ENCODE measurements around the gene SHMT2. TPM values are rescaled to one million over a fixed set of nuclear protein-coding genes. Genes with fewer than 3 reads are reported as not detected.

The SHMT2 gene
- total and polyA plus RNA-seq, 2 of the 13 experiments (the other 11 are each of a cell fraction or from before 2014, with no cell fraction given) = 181 to 393 TPM

DNA sequence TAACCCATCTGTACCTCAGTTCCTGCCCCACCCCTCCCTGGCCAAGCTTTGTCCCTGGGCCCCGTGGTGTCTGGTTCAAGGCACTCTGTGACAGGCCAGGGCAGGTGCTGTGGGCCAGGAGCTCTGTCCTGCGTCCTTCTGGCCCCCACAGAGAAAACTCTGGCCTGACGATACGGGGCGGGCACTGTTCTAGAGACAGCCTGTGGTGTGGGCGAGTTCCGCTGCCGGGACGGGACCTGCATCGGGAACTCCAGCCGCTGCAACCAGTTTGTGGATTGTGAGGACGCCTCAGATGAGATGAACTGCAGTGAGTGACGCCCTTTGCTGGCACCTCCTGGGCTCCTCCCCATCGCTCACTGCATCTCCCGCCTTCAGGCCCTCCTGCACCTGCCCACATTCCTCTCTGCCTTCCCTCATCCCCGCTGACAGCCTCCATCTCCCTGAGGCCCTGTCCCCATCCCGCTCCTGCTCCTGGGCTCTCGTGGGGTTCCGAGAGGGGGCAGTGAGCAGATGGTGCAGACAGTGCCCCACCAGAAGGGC, 35.7 kb upstream of the SHMT2 start (continued):
- TF ChIP-seq RFXAP (CRISPR knock-in tag; IDR thresholded peaks at IDR 0.05; ENCODE audit: borderline replicate concordance) (no peak), ATRX (CRISPR knock-in tag; IDR thresholded peaks at IDR 0.05; ENCODE audit: borderline replicate concordance) (no peak)

DNA sequence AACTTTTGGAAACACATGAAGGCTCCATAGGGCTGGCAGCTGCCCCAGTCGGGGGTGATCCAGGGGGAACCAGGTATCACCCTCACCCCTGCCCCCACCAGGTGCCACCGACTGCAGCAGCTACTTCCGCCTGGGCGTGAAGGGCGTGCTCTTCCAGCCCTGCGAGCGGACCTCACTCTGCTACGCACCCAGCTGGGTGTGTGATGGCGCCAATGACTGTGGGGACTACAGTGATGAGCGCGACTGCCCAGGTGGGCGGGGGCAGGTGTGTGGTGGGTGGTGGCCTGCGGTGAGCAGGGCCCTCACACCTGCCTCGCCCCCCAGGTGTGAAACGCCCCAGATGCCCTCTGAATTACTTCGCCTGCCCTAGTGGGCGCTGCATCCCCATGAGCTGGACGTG, 35.3 kb upstream of the SHMT2 start:
- H3K4me1 ChIP-seq (ENCODE audit: insufficient read depth, low read length) = no peaks in the 10 kb centered on the region
- no peak overlapping the region for H3K9ac ChIP-seq (ENCODE audit: insufficient read depth, low read depth, low read length)
- H3K36me3 ChIP-seq (replicated peaks in 1 of 2; ENCODE audit: control insufficient read depth in 1 of 2, insufficient read depth in 2 of 2, low read length in 2 of 2) = peaks cover 78 to 98% of the 10 kb centered on the region in 2 experiments
- BruUV-seq (replicated peaks) = no TSS peak
- no peak overlapping the region for H2AFZ ChIP-seq (ENCODE audit: low read length)
- no peak overlapping the region for H3K4me2 ChIP-seq (ENCODE audit: low read depth, low read length)
- no peaks in the 10 kb centered on the region for H3K9me3 ChIP-seq (ENCODE audit: low read length)
- WGBS (ENCODE audit: low lambda C conversion rate) = no CpG with 5 or more reads among the region's 18 CpGs
- intact Hi-C loops (cut with micrococcal nuclease; ENCODE audit: unreplicated experiment) = no loop called here
- H4K20me1 ChIP-seq (ENCODE audit: insufficient read depth, low read length) = no peaks in the 10 kb centered on the region
- TF ChIP-seq BRCA1 (CRISPR knock-in tag; IDR thresholded peaks at IDR 0.05) = no peak
- no peak for TF ChIP-seq SIX1 (CRISPR knock-in tag; IDR thresholded peaks at IDR 0.05; ENCODE audit: borderline replicate concordance)
- no peak for TF ChIP-seq PRPF4 (IDR thresholded peaks at IDR 0.05; ENCODE audit: low read depth, low read length, poor library complexity, severe bottlenecking)
- TF ChIP-seq SAP130 (CRISPR knock-in tag; IDR thresholded peaks at IDR 0.05; ENCODE audit: low read depth) = no peak
- TF ChIP-seq GATAD2A (CRISPR knock-in tag; IDR thresholded peaks at IDR 0.05) = no peak
- TF ChIP-seq ZNF674 (CRISPR knock-in tag; IDR thresholded peaks at IDR 0.05; ENCODE audit: low read depth) = no peak
- no peak for TF ChIP-seq NONO (IDR thresholded peaks at IDR 0.05)
- TF ChIP-seq NONO (CRISPR knock-in tag; conservative IDR thresholded peaks at IDR 0.05) = no peak
- TF ChIP-seq ZNF224 (CRISPR knock-in tag; IDR thresholded peaks at IDR 0.05) = no peak
- TF ChIP-seq, protein P1, sequence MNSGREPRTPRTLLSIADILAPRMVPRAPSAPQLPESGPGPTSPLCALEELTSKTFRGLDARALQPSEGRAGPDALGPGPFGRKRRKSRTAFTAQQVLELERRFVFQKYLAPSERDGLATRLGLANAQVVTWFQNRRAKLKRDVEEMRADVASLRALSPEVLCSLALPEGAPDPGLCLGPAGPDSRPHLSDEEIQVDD (CRISPR knock-in tag; IDR thresholded peaks at IDR 0.05; ENCODE audit: borderline replicate concordance) = no peak
- no peak for TF ChIP-seq SRSF4 (IDR thresholded peaks at IDR 0.05; ENCODE audit: low read depth, low read length, poor library complexity, severe bottlenecking)
- no peak for TF ChIP-seq ZKSCAN1 (IDR thresholded peaks at IDR 0.05; ENCODE audit: low read length)
- TF ChIP-seq ZMYM2 (CRISPR knock-in tag; IDR thresholded peaks at IDR 0.05) = no peak
- TF ChIP-seq, protein P2, sequence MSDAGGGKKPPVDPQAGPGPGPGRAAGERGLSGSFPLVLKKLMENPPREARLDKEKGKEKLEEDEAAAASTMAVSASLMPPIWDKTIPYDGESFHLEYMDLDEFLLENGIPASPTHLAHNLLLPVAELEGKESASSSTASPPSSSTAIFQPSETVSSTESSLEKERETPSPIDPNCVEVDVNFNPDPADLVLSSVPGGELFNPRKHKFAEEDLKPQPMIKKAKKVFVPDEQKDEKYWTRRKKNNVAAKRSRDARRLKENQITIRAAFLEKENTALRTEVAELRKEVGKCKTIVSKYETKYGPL (CRISPR knock-in tag; IDR thresholded peaks at IDR 0.05) = no peak
- no peak for ATAC-seq
- H3K27me3 ChIP-seq (ENCODE audit: control insufficient read depth in 1 of 2, insufficient read depth in 2 of 2, low read length in 2 of 2) = no peaks in the 10 kb centered on the region; a peak in 1 of 5 replicates
- no peak overlapping the region for H3K27ac ChIP-seq (ENCODE audit: extremely low read length, insufficient read depth, low read length)
- H3K4me3 ChIP-seq (replicated peaks in 1 of 3; ENCODE audit: insufficient read depth in 1 of 3, low read depth in 2 of 3, low read length in 3 of 3) = no peak overlapping the region
- in situ Hi-C loops (cut with HindIII; ENCODE audit: extremely low pct_ligation_motif_present, low pct_unique_long_range_greater_than_20kb) = no loop called here
- DNase-seq (ENCODE audit: low spot score) = no peak
- CTCF ChIA-PET (ENCODE audit: low intra/inter-chr PET ratio, low total read pairs) = interaction anchor here (1.1 kb wide), 1 partner anchor 11 kb away, joined by 3 read pairs; no protein-coding TSS in a partner anchor
- POLR2A ChIA-PET = no interaction called here
- no peaks in the 10 kb centered on the region for H3K79me2 ChIP-seq (ENCODE audit: insufficient read depth, low read length)
- FAIRE-seq = no peak

Data from HepG2 (cell line).